ENCODE measurements around the gene NEDD9. TPM values are rescaled to one million over a fixed set of nuclear protein-coding genes. Genes with fewer than 3 reads are reported as not detected.

Gene NEDD9
- total RNA-seq, 1 donor from 2014 or later = 4.7 TPM

- TF ChIP-seq CTCF (IDR thresholded peaks at IDR 0.05; ENCODE audit: insufficient read depth, low read length, severe bottlenecking) = no peak
- Histone ChIP-seq H3K36me3 (ENCODE audit: control insufficient read depth, insufficient read depth, low read length) (peaks cover 3% of the 10 kb centered on the region), H3K27me3 (ENCODE audit: control insufficient read depth, insufficient read depth, low read length) (no peaks in the 10 kb centered on the region), H3K4me3 (ENCODE audit: low read depth, low read length) (no peak overlapping the region)
- FAIRE-seq (no peak), DNase-seq (ENCODE audit: low read depth) (peak; percentile 34)
These were observed 92.4 kb downstream of the NEDD9 start for GRCh38 chr6:11140056-11140455.

- FAIRE-seq (peak; percentile 83), DNase-seq (ENCODE audit: low read depth) (peak; percentile 99)
- TF ChIP-seq CTCF (IDR thresholded peaks at IDR 0.05; ENCODE audit: insufficient read depth, low read length, severe bottlenecking) = no peak
- H3K4me3 ChIP-seq (ENCODE audit: low read depth, low read length) = no peak overlapping the region
- H3K36me3 ChIP-seq (ENCODE audit: control insufficient read depth, insufficient read depth, low read length) = peaks cover 3% of the 10 kb centered on the region
- no peaks in the 10 kb centered on the region for H3K27me3 ChIP-seq (ENCODE audit: control insufficient read depth, insufficient read depth, low read length)
These were observed 93.2 kb downstream of the NEDD9 start for GRCh38 chr6:11139051-11139960.

- no peak for TF ChIP-seq CTCF (IDR thresholded peaks at IDR 0.05; ENCODE audit: insufficient read depth, low read length, severe bottlenecking)
These were observed 95.7 kb downstream of the NEDD9 start for GRCh38 chr6:11136809-11137208.

More at GRCh38 chr6:11136809-11137208, 95.7 kb downstream of the NEDD9 start:
- Histone ChIP-seq H3K27me3 (ENCODE audit: control insufficient read depth, insufficient read depth, low read length) (no peaks in the 10 kb centered on the region), H3K36me3 (ENCODE audit: control insufficient read depth, insufficient read depth, low read length) (peaks cover 3% of the 10 kb centered on the region), H3K4me3 (ENCODE audit: low read depth, low read length) (no peak overlapping the region)
- FAIRE-seq = no peak
- DNase-seq (ENCODE audit: low read depth) = peak; percentile 43

Other genes starting within 250 kb of the NEDD9 start
- under 0.01 TPM in 1 of 2 replicates, not detected in the other for gene ELOVL2, start 188.4 kb downstream of the NEDD9 start, total RNA-seq
- 16.4 and 17.1 TPM in 2 replicates for gene SMIM13, start 138.8 kb downstream of the NEDD9 start, total RNA-seq
- gene ERVFRD-1, start 120.9 kb downstream of the NEDD9 start, total RNA-seq = not detected in 2 replicates